A204.1 (cell line): ENCODE data around the gene HYAL2.

Experiments used
- FAIRE-seq: peaks from 2 replicates; lab custom pipeline; 2012; peaks lifted over from hg19 to GRCh38; lab: Jason Lieb, UNC

HYAL2 gene

GRCh38 chr3:50303013-50303815 is 19.3 kb downstream of the HYAL2 start, which contains the start of gene HYAL1:
Gene HYAL1 (minus strand): TSS chr3:50303574. CDS start chr3:50302956, 618 bp downstream.
- FAIRE-seq: no peak

GRCh38 chr3:50302095-50303012 is 20.2 kb downstream of the HYAL2 start:
- no peak for FAIRE-seq

- FAIRE-seq: no peak
These were observed 21.8 kb downstream of the HYAL2 start for GRCh38 chr3:50300681-50301254.

GRCh38 chr3:50299929-50300680 is 22.4 kb downstream of the HYAL2 start:
- FAIRE-seq: no peak

- no peak for FAIRE-seq
These were observed 23.0 kb downstream of the HYAL2 start for GRCh38 chr3:50299638-50299928.

- FAIRE-seq: peak; percentile 99
These were observed 23.5 kb downstream of the HYAL2 start, which contains the start of the genes HYAL3 and NAA80 for GRCh38 chr3:50298836-50299637. Gene HYAL3 (minus strand): TSS chr3:50299405. CDS start chr3:50295602, 3,803 bp downstream. Gene NAA80 (minus strand): TSS chr3:50299405. CDS start chr3:50297463, 1,942 bp downstream.

- no peak for FAIRE-seq
These were observed 24.4 kb downstream of the HYAL2 start for GRCh38 chr3:50297896-50298725.

GRCh38 chr3:50297384-50297775 is 25.2 kb downstream of the HYAL2 start:
- FAIRE-seq: no peak

GRCh38 chr3:50296721-50297383 is 25.7 kb downstream of the HYAL2 start:
- no peak for FAIRE-seq

GRCh38 chr3:50295553-50296431 is 26.8 kb downstream of the HYAL2 start:
- no peak for FAIRE-seq

- no peak for FAIRE-seq
These were observed 27.8 kb downstream of the HYAL2 start for GRCh38 chr3:50294492-50295403.

- FAIRE-seq: no peak
These were observed 28.5 kb downstream of the HYAL2 start for GRCh38 chr3:50294089-50294488.

GRCh38 chr3:50293079-50293801 is 29.3 kb downstream of the HYAL2 start:
- no peak for FAIRE-seq

GRCh38 chr3:50292159-50293078 is 30.1 kb downstream of the HYAL2 start, which contains the start of gene IFRD2:
Gene IFRD2 (minus strand): TSS chr3:50292429. CDS start chr3:50292274, 155 bp downstream.
- peak; percentile 97 for FAIRE-seq

GRCh38 chr3:50290161-50290641 is 32.3 kb downstream of the HYAL2 start:
- no peak for FAIRE-seq
